GM12878 (cell line): ENCODE measurements around the gene KRTAP3-3. TPM values are rescaled to one million over a fixed set of nuclear protein-coding genes. Genes with fewer than 3 reads are reported as not detected.

ENCODE experiments used
- ATAC-seq: fragments of 200-7000 bp; cut with Tn5 transposase; 3 replicates; pipeline ENCODE4 v1.9.1; 2020; ENCODE audit warnings: mild to moderate bottlenecking, moderate library complexity
- BruUV-seq: library from RNA; stranded (reverse); fragments of 400-500 nt; replicated peaks from 2 replicates; lab custom pipeline; 2021; lab: Mats Ljungman, UMichigan
- CTCF ChIA-PET: fragments of 300-600 bp; sonication (Branson Sonifier 250); formaldehyde crosslinking; extraction: SDS; loops from one replicate; lab custom pipeline; 2021; ENCODE audit warnings: inconsistent platforms; lab: Yijun Ruan, JAX
- POLR2A ChIA-PET: fragments of 350-600 bp; formaldehyde crosslinking; extraction: SDS; loops from one replicate; lab custom pipeline; 2021; ENCODE audit warnings: inconsistent platforms; lab: Charles Lee
- RAD21 ChIA-PET: fragments of 300-600 bp; sonication (Branson Sonifier 250); formaldehyde crosslinking; loops from one replicate; lab custom pipeline; 2023; ENCODE audit warnings: antibody characterized with exemption; ENCODE audit not compliant: unreplicated experiment; lab: Charles Lee
- SMC1A ChIA-PET: fragments of 300-600 bp; sonication (Branson Sonifier 250); formaldehyde crosslinking; loops from one replicate; lab custom pipeline; 2023; ENCODE audit not compliant: unreplicated experiment, uncharacterized antibody; lab: Charles Lee
- DNase-seq: peaks from one replicate; pipeline ENCODE4 v3.0.0-alpha.2; 2011; ENCODE audit warnings: low read depth, low spot score
- FAIRE-seq: peaks from 3 replicates; lab custom pipeline; 2011; peaks lifted over from hg19 to GRCh38; lab: Jason Lieb, UNC
- H2AFZ ChIP-seq: 2 replicates; pipeline ENCODE4 v1.6.0; 2011; ENCODE audit warnings: low read depth, low read length, control low read depth; ENCODE audit not compliant: control insufficient read depth
- H3K27ac ChIP-seq: 2 replicates; pipeline ENCODE4 v1.5.1; 2011; ENCODE audit warnings: control low read depth; ENCODE audit not compliant: control insufficient read depth, insufficient read depth
- H3K27me3 ChIP-seq, 2 experiments: replicated peaks in 1 of 2; 2 replicates each; pipeline versions ENCODE4 v1.6.0 to v1.6.1; 2011; ENCODE audit warnings: low read length in 1 of 2; ENCODE audit not compliant: control insufficient read depth in 2 of 2, insufficient read depth in 2 of 2
- H3K36me3 ChIP-seq, 2 experiments: 2 replicates each; pipeline ENCODE4 v1.5.1; 2011; ENCODE audit warnings: low read length in 1 of 2; ENCODE audit not compliant: control insufficient read depth in 2 of 2, insufficient read depth in 2 of 2
- H3K4me1 ChIP-seq: 2 replicates; pipeline ENCODE4 v1.6.1; 2011; ENCODE audit warnings: mild to moderate bottlenecking, low read length, moderate library complexity, mixed read lengths; ENCODE audit not compliant: control insufficient read depth, insufficient read depth
- H3K4me2 ChIP-seq: 2 replicates; pipeline ENCODE4 v1.6.0; 2011; ENCODE audit warnings: control low read depth; ENCODE audit not compliant: control insufficient read depth, insufficient read depth
- H3K4me3 ChIP-seq: fragments of 200-600 bp; sonication (generic); 2 replicates; pipeline ENCODE4 v1.5.1; 2016
- H3K79me2 ChIP-seq: 2 replicates; pipeline ENCODE4 v1.6.0; 2011; ENCODE audit warnings: low read length; ENCODE audit not compliant: control insufficient read depth, insufficient read depth
- H3K9ac ChIP-seq: 2 replicates; pipeline ENCODE4 v1.8.0; 2011; ENCODE audit warnings: low read length, control low read depth, mixed read lengths; ENCODE audit not compliant: control insufficient read depth, insufficient read depth
- H3K9me3 ChIP-seq: replicated peaks from 3 replicates; pipeline ENCODE4 v1.5.1; 2011; ENCODE audit warnings: mild to moderate bottlenecking, low read length; ENCODE audit not compliant: control insufficient read depth, insufficient read depth
- H4K20me1 ChIP-seq: 2 replicates; pipeline ENCODE4 v1.6.0; 2011; ENCODE audit not compliant: control insufficient read depth, insufficient read depth
- BCL11A ChIP-seq: IDR thresholded peaks from 2 replicates; pipeline ENCODE4 v1.6.1; 2011; ENCODE audit warnings: low read depth, low read length
- ETV6 ChIP-seq, 2 experiments: fragments of 450-650 bp in 1 of 2; IDR thresholded peaks in 1 of 2; conservative IDR thresholded peaks in 1 of 2; 2 replicates each; pipeline ENCODE4 v1.6.1; 2014; ENCODE audit warnings: antibody characterized with exemption in 1 of 2, borderline replicate concordance in 1 of 2, low read depth in 1 of 2, mild to moderate bottlenecking in 1 of 2, moderate library complexity in 1 of 2
- IRF4 ChIP-seq: IDR thresholded peaks from 2 replicates; pipeline ENCODE4 v1.6.1; 2011; ENCODE audit warnings: low read depth, low read length
- NRF1 ChIP-seq: conservative IDR thresholded peaks from 2 replicates; pipeline ENCODE4 v1.6.1; 2011; ENCODE audit warnings: mild to moderate bottlenecking, low read depth, low read length, improper control_type of control experiment
- POLR2AphosphoS2 ChIP-seq: IDR thresholded peaks from 2 replicates; pipeline ENCODE4 v1.6.1; 2011; ENCODE audit warnings: low read depth, mild to moderate bottlenecking, low read length, improper control_type of control experiment, moderate library complexity
- SIX5 ChIP-seq: IDR thresholded peaks from 2 replicates; pipeline ENCODE4 v1.6.1; 2011; ENCODE audit warnings: mild to moderate bottlenecking, low read depth, low read length, moderate library complexity; ENCODE audit not compliant: severe bottlenecking
- TARDBP ChIP-seq: IDR thresholded peaks from 2 replicates; pipeline ENCODE4 v1.6.1; 2016; ENCODE audit warnings: borderline replicate concordance
- ZZZ3 ChIP-seq: IDR thresholded peaks from 2 replicates; pipeline ENCODE4 v1.6.1; 2011; ENCODE audit warnings: low read depth; ENCODE audit not compliant: control insufficient read depth, insufficient read length
- WGBS: methylation state at CpG from one replicate; pipeline ENCODE4 v1.1.6; 2016; ENCODE audit warnings: low lambda C conversion rate; ENCODE audit not compliant: insufficient replicate concordance, insufficient coverage; ENCODE audit errors: missing lambda C conversion rate; 5-methylcytosine and 5-hydroxymethylcytosine counted together
- in situ Hi-C: fragments of 300-500 bp; cut with MboI; formaldehyde crosslinking; loops from 9 replicates; pipeline ENCODE4 v1.14.3; 2018; ENCODE audit warnings: mixed read lengths
- intact Hi-C: fragments of 100-400 bp; cut with micrococcal nuclease; formaldehyde crosslinking; loops from one replicate; pipeline ENCODE4 v1.14.2; 2022; ENCODE audit not compliant: unreplicated experiment
- polyA plus RNA-seq, 11 experiments: library from polyadenylated mRNA; depleted of rRNA in 4 of 11; unstranded in 6 of 11; stranded (reverse) in 5 of 11; fragments of >200 nt; fragmentation: Nextera tagmentation in 4 of 11; fragmentation: Illumina TruSeq in 1 of 11; extraction: Ambion mirVana in 4 of 11; extraction: Trizol in 1 of 11; gene quantifications; 1 replicate in 1 of 11; 2 replicates in 10 of 11; pipeline versions ENCODE4 v1.2.1 to v1.2.3, GENCODE V29; 2011 to 2016; ENCODE audit warnings: inconsistent platforms in 2 of 11, missing spikeins in 2 of 11, low read depth in 1 of 11
- total RNA-seq, 4 experiments: library from RNA; depleted of rRNA in 3 of 4; stranded (reverse); fragments of >200 nt in 3 of 4; fragmentation: Illumina TruSeq in 1 of 4; extraction: Trizol in 1 of 4; gene quantifications; 2 replicates each; pipeline versions ENCODE4 v1.2.1 to v1.2.3, GENCODE V29; 2013 to 2021
- TF ChIP-seq, protein P1 (sequence below): fragments of 450-650 bp; IDR thresholded peaks from 2 replicates; pipeline ENCODE4 v1.6.1; 2017; ENCODE audit warnings: mild to moderate bottlenecking, moderate library complexity
- TF ChIP-seq, protein P2 (sequence below): fragments of 450-650 bp; IDR thresholded peaks from 2 replicates; pipeline ENCODE4 v1.6.1; 2017; ENCODE audit warnings: mild to moderate bottlenecking, low read depth, inconsistent platforms; ENCODE audit not compliant: poor library complexity, severe bottlenecking
- TF ChIP-seq, protein P3 (sequence below): IDR thresholded peaks from 2 replicates; pipeline ENCODE4 v1.6.1; 2011; ENCODE audit warnings: low read depth, mild to moderate bottlenecking, low read length, moderate library complexity, borderline replicate concordance; ENCODE audit errors: extremely low read depth
- TF ChIP-seq, protein P4 (sequence below): IDR thresholded peaks from 2 replicates; pipeline ENCODE4 v1.6.1; 2012; ENCODE audit warnings: improper control_type of control experiment, low read depth, low read length; ENCODE audit not compliant: insufficient replicate concordance

KRTAP3-3 gene
- total and polyA plus RNA-seq, 10 of the 15 experiments (the other 5 are each of a cell fraction or from before 2014, with no cell fraction given), result not detected

DNA sequence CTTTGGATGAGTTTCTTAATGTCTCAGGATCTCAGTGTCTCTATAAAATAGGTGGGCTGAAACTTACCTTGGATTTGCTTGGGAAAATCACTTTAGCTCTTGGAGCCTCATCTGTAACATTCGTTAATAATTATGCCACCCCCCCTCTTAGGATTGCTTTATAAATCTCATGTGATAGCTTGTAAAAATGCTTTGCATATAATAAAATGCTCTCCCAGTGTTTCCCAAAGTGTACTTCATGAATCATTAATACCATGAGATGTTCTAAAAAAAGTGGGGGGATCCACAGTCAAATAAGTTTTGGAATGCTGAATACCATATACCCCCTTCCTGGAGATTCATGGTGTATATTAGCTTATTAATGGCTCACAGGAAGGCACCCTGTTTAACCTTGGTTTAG is 32.4 kb downstream of the KRTAP3-3 start:
- Histone ChIP-seq H4K20me1 (no peaks in the 10 kb centered on the region), H3K79me2 (no peaks in the 10 kb centered on the region), H3K9ac (no peak overlapping the region), H3K4me2 (no peak overlapping the region), H3K27ac (no peak overlapping the region), H3K4me1 (no peaks in the 10 kb centered on the region), H2AFZ (no peak overlapping the region), H3K4me3 (no peak overlapping the region), H3K36me3 (no peaks in the 10 kb centered on the region), H3K9me3 (no peaks in the 10 kb centered on the region; the same call in 2 of the 3 replicates), H3K27me3 (no peaks in the 10 kb centered on the region)
- 0% methylated on average over 1 of the region's 1 CpG for WGBS
- intact Hi-C loops, result no loop called here
- in situ Hi-C loops, result no loop called here
- ATAC-seq (no peak), FAIRE-seq (no peak), DNase-seq (no peak)
- BruUV-seq, result no TSS peak
- CTCF ChIA-PET, result interaction anchor here (0.6 to 1.1 kb wide), 3 partner anchors 9 to 744 kb away, joined by 3 read pairs; no protein-coding TSS in a partner anchor
- POLR2A ChIA-PET, result no interaction called here
- SMC1A ChIA-PET, result no interaction called here
- RAD21 ChIA-PET, result no interaction called here
- TF ChIP-seq, protein P1, sequence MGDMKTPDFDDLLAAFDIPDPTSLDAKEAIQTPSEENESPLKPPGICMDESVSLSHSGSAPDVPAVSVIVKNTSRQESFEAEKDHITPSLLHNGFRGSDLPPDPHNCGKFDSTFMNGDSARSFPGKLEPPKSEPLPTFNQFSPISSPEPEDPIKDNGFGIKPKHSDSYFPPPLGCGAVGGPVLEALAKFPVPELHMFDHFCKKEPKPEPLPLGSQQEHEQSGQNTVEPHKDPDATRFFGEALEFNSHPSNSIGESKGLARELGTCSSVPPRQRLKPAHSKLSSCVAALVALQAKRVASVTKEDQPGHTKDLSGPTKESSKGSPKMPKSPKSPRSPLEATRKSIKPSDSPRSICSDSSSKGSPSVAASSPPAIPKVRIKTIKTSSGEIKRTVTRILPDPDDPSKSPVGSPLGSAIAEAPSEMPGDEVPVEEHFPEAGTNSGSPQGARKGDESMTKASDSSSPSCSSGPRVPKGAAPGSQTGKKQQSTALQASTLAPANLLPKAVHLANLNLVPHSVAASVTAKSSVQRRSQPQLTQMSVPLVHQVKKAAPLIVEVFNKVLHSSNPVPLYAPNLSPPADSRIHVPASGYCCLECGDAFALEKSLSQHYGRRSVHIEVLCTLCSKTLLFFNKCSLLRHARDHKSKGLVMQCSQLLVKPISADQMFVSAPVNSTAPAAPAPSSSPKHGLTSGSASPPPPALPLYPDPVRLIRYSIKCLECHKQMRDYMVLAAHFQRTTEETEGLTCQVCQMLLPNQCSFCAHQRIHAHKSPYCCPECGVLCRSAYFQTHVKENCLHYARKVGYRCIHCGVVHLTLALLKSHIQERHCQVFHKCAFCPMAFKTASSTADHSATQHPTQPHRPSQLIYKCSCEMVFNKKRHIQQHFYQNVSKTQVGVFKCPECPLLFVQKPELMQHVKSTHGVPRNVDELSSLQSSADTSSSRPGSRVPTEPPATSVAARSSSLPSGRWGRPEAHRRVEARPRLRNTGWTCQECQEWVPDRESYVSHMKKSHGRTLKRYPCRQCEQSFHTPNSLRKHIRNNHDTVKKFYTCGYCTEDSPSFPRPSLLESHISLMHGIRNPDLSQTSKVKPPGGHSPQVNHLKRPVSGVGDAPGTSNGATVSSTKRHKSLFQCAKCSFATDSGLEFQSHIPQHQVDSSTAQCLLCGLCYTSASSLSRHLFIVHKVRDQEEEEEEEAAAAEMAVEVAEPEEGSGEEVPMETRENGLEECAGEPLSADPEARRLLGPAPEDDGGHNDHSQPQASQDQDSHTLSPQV, result no peak
- no peak for TF ChIP-seq IRF4
- TF ChIP-seq, protein P2, sequence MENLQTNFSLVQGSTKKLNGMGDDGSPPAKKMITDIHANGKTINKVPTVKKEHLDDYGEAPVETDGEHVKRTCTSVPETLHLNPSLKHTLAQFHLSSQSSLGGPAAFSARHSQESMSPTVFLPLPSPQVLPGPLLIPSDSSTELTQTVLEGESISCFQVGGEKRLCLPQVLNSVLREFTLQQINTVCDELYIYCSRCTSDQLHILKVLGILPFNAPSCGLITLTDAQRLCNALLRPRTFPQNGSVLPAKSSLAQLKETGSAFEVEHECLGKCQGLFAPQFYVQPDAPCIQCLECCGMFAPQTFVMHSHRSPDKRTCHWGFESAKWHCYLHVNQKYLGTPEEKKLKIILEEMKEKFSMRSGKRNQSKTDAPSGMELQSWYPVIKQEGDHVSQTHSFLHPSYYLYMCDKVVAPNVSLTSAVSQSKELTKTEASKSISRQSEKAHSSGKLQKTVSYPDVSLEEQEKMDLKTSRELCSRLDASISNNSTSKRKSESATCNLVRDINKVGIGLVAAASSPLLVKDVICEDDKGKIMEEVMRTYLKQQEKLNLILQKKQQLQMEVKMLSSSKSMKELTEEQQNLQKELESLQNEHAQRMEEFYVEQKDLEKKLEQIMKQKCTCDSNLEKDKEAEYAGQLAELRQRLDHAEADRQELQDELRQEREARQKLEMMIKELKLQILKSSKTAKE, result no peak
- no peak for TF ChIP-seq BCL11A
- TF ChIP-seq POLR2AphosphoS2, result no peak
- TF ChIP-seq TARDBP, result no peak
- TF ChIP-seq, protein P3, sequence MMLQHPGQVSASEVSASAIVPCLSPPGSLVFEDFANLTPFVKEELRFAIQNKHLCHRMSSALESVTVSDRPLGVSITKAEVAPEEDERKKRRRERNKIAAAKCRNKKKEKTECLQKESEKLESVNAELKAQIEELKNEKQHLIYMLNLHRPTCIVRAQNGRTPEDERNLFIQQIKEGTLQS, result no peak
- TF ChIP-seq ZZZ3, result no peak
- TF ChIP-seq ETV6 (conservative IDR thresholded peaks at IDR 0.05 in 1 of 2, IDR thresholded peaks at IDR 0.05 in 1 of 2; ENCODE audit: borderline replicate concordance in 1 of 2, low read depth in 1 of 2), result no peak
- no peak for TF ChIP-seq SIX5
- no peak for TF ChIP-seq NRF1
- TF ChIP-seq, protein P4, sequence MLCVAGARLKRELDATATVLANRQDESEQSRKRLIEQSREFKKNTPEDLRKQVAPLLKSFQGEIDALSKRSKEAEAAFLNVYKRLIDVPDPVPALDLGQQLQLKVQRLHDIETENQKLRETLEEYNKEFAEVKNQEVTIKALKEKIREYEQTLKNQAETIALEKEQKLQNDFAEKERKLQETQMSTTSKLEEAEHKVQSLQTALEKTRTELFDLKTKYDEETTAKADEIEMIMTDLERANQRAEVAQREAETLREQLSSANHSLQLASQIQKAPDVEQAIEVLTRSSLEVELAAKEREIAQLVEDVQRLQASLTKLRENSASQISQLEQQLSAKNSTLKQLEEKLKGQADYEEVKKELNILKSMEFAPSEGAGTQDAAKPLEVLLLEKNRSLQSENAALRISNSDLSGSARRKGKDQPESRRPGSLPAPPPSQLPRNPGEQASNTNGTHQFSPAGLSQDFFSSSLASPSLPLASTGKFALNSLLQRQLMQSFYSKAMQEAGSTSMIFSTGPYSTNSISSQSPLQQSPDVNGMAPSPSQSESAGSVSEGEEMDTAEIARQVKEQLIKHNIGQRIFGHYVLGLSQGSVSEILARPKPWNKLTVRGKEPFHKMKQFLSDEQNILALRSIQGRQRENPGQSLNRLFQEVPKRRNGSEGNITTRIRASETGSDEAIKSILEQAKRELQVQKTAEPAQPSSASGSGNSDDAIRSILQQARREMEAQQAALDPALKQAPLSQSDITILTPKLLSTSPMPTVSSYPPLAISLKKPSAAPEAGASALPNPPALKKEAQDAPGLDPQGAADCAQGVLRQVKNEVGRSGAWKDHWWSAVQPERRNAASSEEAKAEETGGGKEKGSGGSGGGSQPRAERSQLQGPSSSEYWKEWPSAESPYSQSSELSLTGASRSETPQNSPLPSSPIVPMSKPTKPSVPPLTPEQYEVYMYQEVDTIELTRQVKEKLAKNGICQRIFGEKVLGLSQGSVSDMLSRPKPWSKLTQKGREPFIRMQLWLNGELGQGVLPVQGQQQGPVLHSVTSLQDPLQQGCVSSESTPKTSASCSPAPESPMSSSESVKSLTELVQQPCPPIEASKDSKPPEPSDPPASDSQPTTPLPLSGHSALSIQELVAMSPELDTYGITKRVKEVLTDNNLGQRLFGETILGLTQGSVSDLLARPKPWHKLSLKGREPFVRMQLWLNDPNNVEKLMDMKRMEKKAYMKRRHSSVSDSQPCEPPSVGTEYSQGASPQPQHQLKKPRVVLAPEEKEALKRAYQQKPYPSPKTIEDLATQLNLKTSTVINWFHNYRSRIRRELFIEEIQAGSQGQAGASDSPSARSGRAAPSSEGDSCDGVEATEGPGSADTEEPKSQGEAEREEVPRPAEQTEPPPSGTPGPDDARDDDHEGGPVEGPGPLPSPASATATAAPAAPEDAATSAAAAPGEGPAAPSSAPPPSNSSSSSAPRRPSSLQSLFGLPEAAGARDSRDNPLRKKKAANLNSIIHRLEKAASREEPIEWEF, result no peak
